Omental fat pad (tissue), 4 donors: ENCODE data around the gene PPP3CA. TPM values are rescaled to one million over a fixed set of nuclear protein-coding genes. Genes with fewer than 3 reads are reported as not detected.
"Not testable (repeated sequence)": the region's sequence is repeated elsewhere in the genome, so short reads cannot be mapped to it uniquely, and the experiment has no call there.

Experiments
- ATAC-seq: fragments of 150-250 bp; one replicate; pipeline ENCODE4 v1.9.1; 2016; ENCODE audit warnings: mild to moderate bottlenecking, moderate library complexity; ENCODE audit not compliant: low FRiP score
- DNase-seq: peaks from one replicate; pipeline ENCODE4 v3.0.0-alpha.2; 2019; ENCODE audit warnings: low spot score
- total RNA-seq, 4 donors: library from RNA; depleted of rRNA; stranded (reverse); fragments of >200 nt; gene quantifications; one replicate each; pipeline ENCODE4 v1.1.0, GENCODE V29; 2016
- TF ChIP-seq, protein P1 (sequence below), 3 donors: fragments of 450-650 bp; IDR thresholded peaks; one replicate each; pipeline ENCODE4 v1.5.1; 2016 to 2017; ENCODE audit warnings: antibody characterized with exemption in 3 of 3, mild to moderate bottlenecking in 3 of 3, moderate library complexity in 2 of 3

PPP3CA gene
- total RNA-seq, 4 donors from 2014 or later: 29.8 to 56.6 (median 35.3) TPM

GRCh38 chr4:101140228-101140627 is 207.1 kb downstream of the PPP3CA start:
- TF ChIP-seq, protein P1, sequence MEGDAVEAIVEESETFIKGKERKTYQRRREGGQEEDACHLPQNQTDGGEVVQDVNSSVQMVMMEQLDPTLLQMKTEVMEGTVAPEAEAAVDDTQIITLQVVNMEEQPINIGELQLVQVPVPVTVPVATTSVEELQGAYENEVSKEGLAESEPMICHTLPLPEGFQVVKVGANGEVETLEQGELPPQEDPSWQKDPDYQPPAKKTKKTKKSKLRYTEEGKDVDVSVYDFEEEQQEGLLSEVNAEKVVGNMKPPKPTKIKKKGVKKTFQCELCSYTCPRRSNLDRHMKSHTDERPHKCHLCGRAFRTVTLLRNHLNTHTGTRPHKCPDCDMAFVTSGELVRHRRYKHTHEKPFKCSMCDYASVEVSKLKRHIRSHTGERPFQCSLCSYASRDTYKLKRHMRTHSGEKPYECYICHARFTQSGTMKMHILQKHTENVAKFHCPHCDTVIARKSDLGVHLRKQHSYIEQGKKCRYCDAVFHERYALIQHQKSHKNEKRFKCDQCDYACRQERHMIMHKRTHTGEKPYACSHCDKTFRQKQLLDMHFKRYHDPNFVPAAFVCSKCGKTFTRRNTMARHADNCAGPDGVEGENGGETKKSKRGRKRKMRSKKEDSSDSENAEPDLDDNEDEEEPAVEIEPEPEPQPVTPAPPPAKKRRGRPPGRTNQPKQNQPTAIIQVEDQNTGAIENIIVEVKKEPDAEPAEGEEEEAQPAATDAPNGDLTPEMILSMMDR (IDR thresholded peaks at IDR 0.05): no peak
- no peak for DNase-seq
- no peak for ATAC-seq

- TF ChIP-seq, protein P1 (IDR thresholded peaks at IDR 0.05): no peak
- no peak for ATAC-seq
- DNase-seq: no peak
Observed at GRCh38 chr4:101136373-101137370, 210.7 kb downstream of the PPP3CA start.

DNA sequence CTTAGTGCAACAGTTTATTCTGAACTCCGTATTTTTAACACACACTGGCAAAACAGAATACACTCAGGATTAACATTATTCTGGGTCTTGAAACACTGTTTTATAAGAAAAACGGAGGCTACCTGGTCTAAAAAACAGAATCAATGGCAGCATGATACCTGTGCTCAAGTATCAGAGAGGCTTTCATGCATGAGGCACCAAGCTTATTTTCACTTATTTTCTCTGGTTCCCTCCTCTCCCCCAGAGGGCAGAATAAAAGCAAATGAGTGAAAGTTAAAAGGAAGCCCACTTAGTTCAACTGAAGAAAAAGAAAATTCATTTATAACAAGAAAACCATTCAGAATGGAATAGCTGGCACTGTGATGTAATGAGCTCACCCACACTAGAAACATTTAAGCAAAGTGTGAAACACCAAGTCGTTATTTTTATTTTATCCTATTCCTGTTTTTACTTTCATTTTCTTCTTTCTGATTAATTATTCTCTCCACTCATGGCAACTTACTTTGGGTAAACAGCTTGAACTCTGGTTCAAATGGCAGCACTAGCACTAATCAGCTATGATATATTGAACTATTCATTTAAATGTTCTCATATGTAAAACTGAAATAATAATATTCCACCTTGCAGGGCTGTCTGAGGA is 211.8 kb downstream of the PPP3CA start:
- ATAC-seq (no peak), DNase-seq (no peak)
- TF ChIP-seq, protein P1 (IDR thresholded peaks at IDR 0.05): no peak

DNA sequence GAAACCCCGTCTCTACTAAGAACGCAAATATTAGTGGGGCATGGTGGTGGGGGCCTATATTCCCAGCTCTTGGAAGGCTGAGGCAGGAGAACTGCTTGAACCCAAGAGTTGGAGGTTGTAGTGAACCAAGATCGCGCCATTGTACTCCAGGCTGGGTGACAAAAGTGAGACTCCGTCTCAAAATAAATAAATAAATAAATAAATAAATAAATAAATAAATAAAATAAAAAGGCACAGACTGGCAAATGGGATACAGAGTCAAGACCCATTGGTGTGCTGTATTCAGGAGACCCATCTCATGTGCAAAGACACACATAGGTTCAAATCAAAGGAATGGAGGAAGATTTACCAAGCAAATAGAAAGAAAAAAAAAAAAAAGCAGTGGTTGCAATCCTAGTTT is 216.3 kb downstream of the PPP3CA start:
- not testable (repeated sequence) for ATAC-seq

GRCh38 chr4:101128898-101129297 is 218.4 kb downstream of the PPP3CA start:
- DNase-seq, ATAC-seq: not testable (repeated sequence)

More for the DNA sequence above, 216.3 kb downstream of the PPP3CA start:
- not testable (repeated sequence) for DNase-seq

DNA sequence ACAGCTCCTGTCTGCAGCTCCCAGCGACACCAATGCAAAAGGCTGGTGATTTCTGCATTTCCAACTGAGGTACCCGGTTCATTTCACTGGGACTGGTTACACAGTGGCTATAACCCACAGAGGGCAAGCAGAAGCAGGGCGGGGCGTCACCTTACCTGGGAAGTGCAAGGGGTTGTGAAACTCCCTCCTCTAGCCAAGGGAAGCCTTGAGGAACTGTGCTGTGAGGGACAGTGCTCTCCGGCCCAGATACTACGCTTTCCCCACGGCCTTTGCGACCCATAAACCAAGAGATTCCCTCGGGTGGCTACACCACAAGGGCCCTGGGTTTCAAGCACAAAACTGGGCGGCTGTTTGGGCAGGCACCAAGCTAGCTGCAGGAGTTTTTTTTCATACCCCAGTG is 218.9 kb downstream of the PPP3CA start:
- ATAC-seq (no peak), DNase-seq (no peak)
- TF ChIP-seq, protein P1 (IDR thresholded peaks at IDR 0.05): no peak

DNA sequence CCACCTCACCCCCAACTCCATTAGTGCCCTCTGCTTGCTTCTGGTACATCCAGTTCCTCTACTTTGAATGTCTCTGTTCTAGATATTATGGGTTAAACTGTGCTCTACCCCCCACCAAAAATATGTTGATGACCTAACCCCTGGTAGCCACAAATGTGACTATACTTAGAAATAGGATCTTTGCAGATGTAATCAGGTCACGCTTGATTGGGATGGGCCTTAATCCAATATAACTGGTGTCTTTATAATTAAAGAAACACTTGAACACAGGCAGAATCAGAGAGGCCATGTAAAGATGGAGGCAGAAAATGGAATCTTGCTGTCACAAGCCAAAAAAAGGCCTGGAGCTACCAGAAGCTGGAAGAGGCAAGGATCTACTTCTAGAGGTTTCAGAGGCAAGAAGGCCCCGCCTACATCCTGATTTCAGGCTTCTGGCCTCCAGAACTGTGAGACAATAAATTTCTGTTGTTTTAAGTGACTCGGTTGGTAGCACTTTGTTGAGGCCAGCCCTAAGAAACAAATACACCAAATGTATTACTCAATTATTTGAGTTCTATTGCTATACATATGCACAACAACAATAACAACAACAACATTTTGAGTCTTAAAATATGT is 220.0 kb downstream of the PPP3CA start:
- no peak for ATAC-seq
- DNase-seq: no peak
- TF ChIP-seq, protein P1 (IDR thresholded peaks at IDR 0.05): no peak
